Stimulated activated naive CD8-positive, alpha-beta T cell treated with anti-CD3 and anti-CD28 coated beads, Interleukin-15, Interleukin-2, amounts not matched to agents 100 U/mL and 50 U/mL, for 24 hours (primary cell): ENCODE data around the gene ZNF160.
A peak's percentile ranks its signal among the peaks of the same experiment; 100 is the strongest.
"Not testable (repeated sequence)": the region's sequence is repeated elsewhere in the genome, so short reads cannot be mapped to it uniquely, and the experiment has no call there.

ENCODE experiments used
- ATAC-seq: fragments of 150-1000 bp; cut with Tn5 transposase; one replicate; pipeline ENCODE4 v1.10.0; 2021
- DNase-seq: peaks from one replicate; pipeline ENCODE4 v3.0.0; 2021

ZNF160 gene

GRCh38 chr19:53092723-53093122, 10.5 kb downstream of the ZNF160 start:
- DNase-seq: no peak

GRCh38 chr19:53091413-53092254, 11.6 kb downstream of the ZNF160 start:
- DNase-seq: no peak
- no peak for ATAC-seq

More at GRCh38 chr19:53092723-53093122, 10.5 kb downstream of the ZNF160 start:
- no peak for ATAC-seq

DNA sequence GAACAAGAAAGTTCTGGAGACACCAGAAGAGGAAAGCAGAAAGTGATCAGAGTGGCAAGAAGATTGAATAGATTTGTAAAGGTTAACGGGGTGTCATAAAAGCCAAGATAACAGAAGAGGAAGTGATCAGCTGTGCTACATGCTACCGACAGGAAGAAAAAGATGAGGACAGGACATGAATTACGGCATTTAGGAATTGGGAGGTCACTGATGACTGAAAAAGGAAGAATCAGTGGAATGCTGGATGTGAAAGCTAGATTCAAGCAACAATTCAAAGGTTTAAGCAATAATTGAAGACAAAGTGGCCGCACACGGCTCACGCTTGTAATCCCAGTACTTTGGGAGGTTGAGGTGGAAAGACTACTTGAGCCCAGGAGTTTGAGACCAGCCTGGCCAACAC, 15.1 kb downstream of the ZNF160 start:
- ATAC-seq (no peak), DNase-seq (no peak)

GRCh38 chr19:53086949-53087348, 16.3 kb downstream of the ZNF160 start:
- no peak for ATAC-seq
- DNase-seq: no peak

DNA sequence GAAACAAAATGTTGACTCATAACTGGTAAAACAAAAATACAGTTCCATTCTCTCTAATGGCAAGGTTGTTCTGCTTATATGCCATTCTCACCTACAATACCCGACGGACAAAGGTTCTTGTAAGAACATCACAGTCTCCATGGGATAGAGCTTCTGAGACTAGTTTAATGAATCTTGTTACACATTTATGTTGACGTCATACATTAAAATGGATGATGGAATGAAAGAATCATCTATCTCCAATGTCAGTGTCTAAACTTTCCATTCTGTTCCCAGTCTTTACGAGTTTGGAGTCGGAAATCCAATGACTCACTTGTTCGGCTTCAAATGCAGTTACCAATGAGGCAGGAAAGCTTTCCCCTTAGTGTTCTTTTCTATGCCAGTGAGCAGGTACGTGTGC, 17.7 kb downstream of the ZNF160 start:
- DNase-seq (no peak), ATAC-seq (no peak)

GRCh38 chr19:53082929-53083328, 20.3 kb downstream of the ZNF160 start:
- ATAC-seq: no peak
- DNase-seq: no peak

GRCh38 chr19:53079313-53079924, 23.8 kb downstream of the ZNF160 start:
- ATAC-seq: no peak
- no peak for DNase-seq

- ATAC-seq (no peak), DNase-seq (no peak)
Observed at GRCh38 chr19:53078668-53079067, 24.6 kb downstream of the ZNF160 start.

DNA sequence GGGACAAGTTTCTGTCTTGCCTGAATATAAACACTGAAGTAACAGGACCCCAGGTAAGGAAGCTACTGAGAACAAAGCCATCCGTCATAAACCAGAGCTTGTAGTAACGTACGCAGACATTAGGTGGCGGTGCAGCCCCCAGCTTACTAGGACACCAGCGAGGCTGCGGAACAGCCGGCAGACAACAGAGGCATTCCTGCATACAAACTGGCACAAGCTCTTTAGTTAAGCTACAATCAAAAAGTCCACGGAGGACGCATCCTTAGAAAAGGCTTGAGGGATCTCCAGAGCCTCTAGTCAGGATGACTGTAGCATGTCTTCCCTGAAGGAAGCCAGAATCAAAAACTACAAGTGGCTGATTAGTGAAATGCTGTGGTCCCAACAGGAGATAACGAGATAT, 26.2 kb downstream of the ZNF160 start:
- no peak for DNase-seq
- ATAC-seq: no peak

- DNase-seq: no peak
- ATAC-seq: no peak
Observed at GRCh38 chr19:53068834-53069233, 34.4 kb downstream of the ZNF160 start.

DNA sequence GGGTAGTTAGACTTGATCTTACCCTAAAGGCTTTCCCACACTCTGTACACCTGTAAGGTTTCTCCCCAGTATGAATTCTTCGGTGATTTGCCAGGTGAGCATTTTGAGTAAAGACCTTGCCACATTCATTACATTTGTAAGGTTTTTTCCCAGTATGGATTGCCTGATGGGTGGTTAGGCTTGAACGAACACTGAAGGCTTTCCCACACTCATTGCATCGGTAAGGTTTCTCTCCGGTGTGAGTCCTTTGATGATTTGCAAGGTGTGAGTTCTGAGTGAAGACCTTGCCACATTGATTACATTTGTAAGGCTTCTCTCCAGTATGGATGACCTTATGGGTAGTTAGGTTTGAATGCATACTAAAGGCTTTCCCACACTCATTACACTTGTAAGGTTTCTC, 35.0 kb downstream of the ZNF160 start:
- no peak for ATAC-seq
- DNase-seq: no peak

DNA sequence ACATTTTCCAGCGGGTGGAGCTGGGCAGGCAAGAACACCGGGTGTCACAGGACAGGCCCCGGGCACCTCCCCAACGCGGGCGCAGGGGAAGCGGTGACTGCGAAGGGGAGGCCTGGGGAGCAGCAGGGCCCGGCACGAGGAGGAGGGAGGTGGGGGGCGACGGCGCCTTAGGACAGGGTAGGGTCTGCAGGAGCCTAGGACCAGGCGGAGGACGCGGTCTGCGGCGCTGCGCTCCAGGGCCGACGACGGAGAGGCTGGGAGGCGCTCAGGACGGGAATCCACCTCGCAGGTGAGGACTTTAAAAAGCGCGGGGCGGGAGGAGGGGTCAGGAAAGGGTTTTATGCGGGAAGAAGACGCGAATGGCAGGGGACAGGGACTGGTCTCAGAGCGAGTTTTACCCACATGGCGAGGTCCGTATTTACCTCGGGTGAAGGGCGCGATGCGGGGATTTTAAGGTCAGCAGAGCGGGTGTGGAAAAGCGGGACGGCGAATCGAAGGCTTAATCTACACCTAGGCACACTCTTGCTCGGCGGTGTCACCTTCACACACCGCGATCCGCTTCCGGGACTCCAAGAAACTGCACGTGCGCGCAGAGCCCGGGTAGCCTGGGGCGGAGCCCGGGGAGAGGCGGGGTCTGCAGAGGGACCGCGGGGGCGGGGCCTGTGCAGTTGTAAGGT, 45.2 kb downstream of the ZNF160 start:
- DNase-seq: peak; percentile 14
- ATAC-seq: no peak

- ATAC-seq: no peak
- DNase-seq: no peak
Observed at GRCh38 chr19:53055117-53055516, 48.1 kb downstream of the ZNF160 start.

DNA sequence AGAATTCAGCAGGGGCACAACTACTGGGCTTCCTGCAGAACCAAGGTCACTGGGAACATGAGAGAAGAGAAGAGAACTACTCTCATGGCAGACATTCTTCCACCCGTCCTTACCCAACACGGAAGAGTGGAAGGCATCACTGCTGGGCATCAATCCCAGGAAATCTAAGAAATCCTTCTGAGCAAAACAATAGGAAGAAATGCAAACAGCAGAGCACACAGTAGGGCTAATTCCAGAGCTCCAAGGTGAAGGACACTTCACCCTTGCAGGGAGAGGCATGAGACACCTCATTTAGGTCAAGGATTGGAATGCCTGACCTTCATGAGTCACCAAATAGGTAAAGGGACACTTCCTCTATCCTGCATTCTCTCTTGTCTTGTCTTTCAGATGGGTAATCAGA, 55.8 kb downstream of the ZNF160 start:
- no peak for DNase-seq
- no peak for ATAC-seq

DNA sequence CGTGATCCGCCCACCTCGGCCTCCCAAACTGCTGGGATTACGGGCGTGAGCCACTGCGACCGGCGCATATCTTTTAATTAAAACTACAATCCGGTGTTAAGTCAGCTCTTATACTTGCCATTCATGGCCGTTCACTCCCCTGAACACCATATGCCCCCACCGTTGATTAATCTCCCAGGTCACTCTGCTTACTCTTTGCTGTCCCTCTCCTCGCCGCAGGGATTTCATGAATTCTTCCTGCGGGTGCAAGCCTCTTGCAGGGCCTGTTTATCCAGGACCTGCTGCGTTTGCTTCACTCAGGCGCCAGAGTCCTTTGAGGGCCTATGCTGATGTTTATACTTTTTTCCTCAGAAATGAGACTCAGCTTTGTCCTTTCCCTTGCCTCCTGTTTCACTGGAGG, 57.7 kb downstream of the ZNF160 start:
- DNase-seq: no peak
- ATAC-seq: no peak

DNA sequence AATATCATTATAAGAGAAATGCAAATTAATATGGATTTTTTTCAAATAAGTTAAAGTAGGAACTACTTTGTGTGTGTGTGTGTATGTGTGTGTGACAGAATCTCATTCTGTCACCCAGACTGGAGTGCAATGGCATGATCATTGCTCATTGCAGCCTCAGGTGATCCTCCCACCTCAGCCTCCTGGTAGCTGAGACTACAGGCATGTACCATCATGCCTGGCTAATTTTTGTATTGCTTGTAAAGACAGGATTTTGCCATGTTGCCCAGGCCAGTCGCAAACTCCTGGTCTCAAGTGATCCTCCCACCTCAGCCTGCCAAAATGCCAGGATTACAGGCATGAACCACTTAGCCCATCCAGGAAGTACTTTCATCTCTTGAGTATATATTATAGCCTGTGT, 61.9 kb downstream of the ZNF160 start:
- DNase-seq: no peak
- no peak for ATAC-seq

- peak; percentile 10 for DNase-seq
- ATAC-seq: no peak
Observed at GRCh38 chr19:53037101-53038097, 65.8 kb downstream of the ZNF160 start.

- ATAC-seq: no peak
- no peak for DNase-seq
Observed at GRCh38 chr19:53034948-53035675, 68.1 kb downstream of the ZNF160 start.

- no peak for DNase-seq
- no peak for ATAC-seq
Observed at GRCh38 chr19:53034054-53034453, 69.2 kb downstream of the ZNF160 start.

DNA sequence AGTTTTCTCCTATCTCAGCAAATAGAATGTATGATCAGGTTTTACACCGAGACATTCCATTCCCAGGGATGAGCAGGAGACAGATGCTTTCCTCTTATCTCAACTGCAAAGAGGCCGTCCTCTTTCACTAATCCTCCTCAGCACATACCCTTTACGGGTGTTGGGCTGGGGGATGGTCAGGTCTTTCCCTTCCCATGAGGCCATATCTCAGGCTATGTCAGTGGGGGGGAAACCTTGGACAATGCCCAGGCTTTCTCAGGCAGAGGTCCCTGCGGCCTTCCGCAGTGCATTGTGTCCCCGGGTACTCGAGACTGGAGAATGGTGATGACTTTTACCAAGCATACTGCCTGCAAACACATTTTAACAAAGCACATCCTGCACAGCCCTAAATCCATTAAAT, 74.9 kb downstream of the ZNF160 start:
- ATAC-seq, DNase-seq: not testable (repeated sequence)

- peak; percentile 6 for DNase-seq
- no peak for ATAC-seq
Observed at GRCh38 chr19:53019684-53020083, 83.5 kb downstream of the ZNF160 start.
